Adrenal gland (tissue), 5 donors: ENCODE measurements around the gene MED12.

ENCODE experiments used
- POLR2A ChIP-seq, 2 donors: fragments of 450-650 bp; IDR thresholded peaks; one replicate each; pipeline ENCODE4 v1.6.1; 2017; ENCODE audit warnings: antibody characterized with exemption in 2 of 2, mild to moderate bottlenecking in 2 of 2, moderate library complexity in 1 of 2
- TF ChIP-seq, protein P1 (sequence below), 6 experiments: fragments of 450-650 bp in 4 of 6; fragments of 200-600 bp in 2 of 6; sonication (generic) in 1 of 6; IDR thresholded peaks; 1 replicate in 5 of 6; 2 replicates in 1 of 6; pipeline versions ENCODE4 v1.5.1 to v1.8.0; 2016 to 2021; ENCODE audit warnings: antibody characterized with exemption in 6 of 6, mild to moderate bottlenecking in 2 of 6, moderate library complexity in 1 of 6
- donor health status: DM: no; HTN: no; CAD: no.

DNA sequence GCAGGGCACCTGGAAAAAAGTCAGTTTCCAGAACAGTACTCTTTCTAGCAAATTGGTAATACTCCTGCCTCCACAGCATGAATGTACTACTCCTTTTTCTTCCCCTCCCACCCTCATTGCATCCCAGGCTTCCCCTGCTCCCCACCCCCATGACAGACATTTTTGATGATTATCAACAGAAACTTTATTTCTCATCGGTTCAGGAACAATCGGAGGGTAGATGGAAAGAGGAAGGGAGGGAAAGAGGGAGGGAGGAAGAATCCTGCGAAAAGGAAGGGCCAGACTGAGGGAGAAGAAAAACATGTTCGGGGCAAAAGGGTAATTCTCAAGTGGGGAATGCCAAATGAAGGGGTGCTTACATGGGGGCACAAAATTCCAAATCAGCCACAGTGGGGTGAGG, 11.2 kb upstream of the MED12 start:
- TF ChIP-seq POLR2A (IDR thresholded peaks at IDR 0.05), result no peak
- TF ChIP-seq, protein P1, sequence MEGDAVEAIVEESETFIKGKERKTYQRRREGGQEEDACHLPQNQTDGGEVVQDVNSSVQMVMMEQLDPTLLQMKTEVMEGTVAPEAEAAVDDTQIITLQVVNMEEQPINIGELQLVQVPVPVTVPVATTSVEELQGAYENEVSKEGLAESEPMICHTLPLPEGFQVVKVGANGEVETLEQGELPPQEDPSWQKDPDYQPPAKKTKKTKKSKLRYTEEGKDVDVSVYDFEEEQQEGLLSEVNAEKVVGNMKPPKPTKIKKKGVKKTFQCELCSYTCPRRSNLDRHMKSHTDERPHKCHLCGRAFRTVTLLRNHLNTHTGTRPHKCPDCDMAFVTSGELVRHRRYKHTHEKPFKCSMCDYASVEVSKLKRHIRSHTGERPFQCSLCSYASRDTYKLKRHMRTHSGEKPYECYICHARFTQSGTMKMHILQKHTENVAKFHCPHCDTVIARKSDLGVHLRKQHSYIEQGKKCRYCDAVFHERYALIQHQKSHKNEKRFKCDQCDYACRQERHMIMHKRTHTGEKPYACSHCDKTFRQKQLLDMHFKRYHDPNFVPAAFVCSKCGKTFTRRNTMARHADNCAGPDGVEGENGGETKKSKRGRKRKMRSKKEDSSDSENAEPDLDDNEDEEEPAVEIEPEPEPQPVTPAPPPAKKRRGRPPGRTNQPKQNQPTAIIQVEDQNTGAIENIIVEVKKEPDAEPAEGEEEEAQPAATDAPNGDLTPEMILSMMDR (IDR thresholded peaks at IDR 0.05), result no peak
